GM12878 (cell line): Measurements from ENCODE around the gene CCDC187. TPM values are rescaled to one million over a fixed set of nuclear protein-coding genes. Genes with fewer than 3 reads are reported as not detected.

Experiments
- ATAC-seq: fragments of 200-7000 bp; cut with Tn5 transposase; 3 replicates; pipeline ENCODE4 v1.9.1; 2020; ENCODE audit warnings: mild to moderate bottlenecking, moderate library complexity
- BruUV-seq: library from RNA; stranded (reverse); fragments of 400-500 nt; replicated peaks from 2 replicates; lab custom pipeline; 2021; lab: Mats Ljungman, UMichigan
- CTCF ChIA-PET: fragments of 300-600 bp; sonication (Branson Sonifier 250); formaldehyde crosslinking; extraction: SDS; loops from one replicate; lab custom pipeline; 2021; ENCODE audit warnings: inconsistent platforms; lab: Yijun Ruan, JAX
- POLR2A ChIA-PET: fragments of 350-600 bp; formaldehyde crosslinking; extraction: SDS; loops from one replicate; lab custom pipeline; 2021; ENCODE audit warnings: inconsistent platforms; lab: Charles Lee
- RAD21 ChIA-PET: fragments of 300-600 bp; sonication (Branson Sonifier 250); formaldehyde crosslinking; loops from one replicate; lab custom pipeline; 2023; ENCODE audit warnings: antibody characterized with exemption; ENCODE audit not compliant: unreplicated experiment; lab: Charles Lee
- SMC1A ChIA-PET: fragments of 300-600 bp; sonication (Branson Sonifier 250); formaldehyde crosslinking; loops from one replicate; lab custom pipeline; 2023; ENCODE audit not compliant: unreplicated experiment, uncharacterized antibody; lab: Charles Lee
- DNase-seq: peaks from one replicate; pipeline ENCODE4 v3.0.0-alpha.2; 2011; ENCODE audit warnings: low read depth, low spot score
- FAIRE-seq: peaks from 3 replicates; lab custom pipeline; 2011; peaks lifted over from hg19 to GRCh38; lab: Jason Lieb, UNC
- H2AFZ ChIP-seq: 2 replicates; pipeline ENCODE4 v1.6.0; 2011; ENCODE audit warnings: low read depth, low read length, control low read depth; ENCODE audit not compliant: control insufficient read depth
- H3K27ac ChIP-seq: 2 replicates; pipeline ENCODE4 v1.5.1; 2011; ENCODE audit warnings: control low read depth; ENCODE audit not compliant: control insufficient read depth, insufficient read depth
- H3K27me3 ChIP-seq, 2 experiments: replicated peaks in 1 of 2; 2 replicates each; pipeline versions ENCODE4 v1.6.0 to v1.6.1; 2011; ENCODE audit warnings: low read length in 1 of 2; ENCODE audit not compliant: control insufficient read depth in 2 of 2, insufficient read depth in 2 of 2
- H3K36me3 ChIP-seq, 2 experiments: 2 replicates each; pipeline ENCODE4 v1.5.1; 2011; ENCODE audit warnings: low read length in 1 of 2; ENCODE audit not compliant: control insufficient read depth in 2 of 2, insufficient read depth in 2 of 2
- H3K4me1 ChIP-seq: 2 replicates; pipeline ENCODE4 v1.6.1; 2011; ENCODE audit warnings: mild to moderate bottlenecking, low read length, moderate library complexity, mixed read lengths; ENCODE audit not compliant: control insufficient read depth, insufficient read depth
- H3K4me2 ChIP-seq: 2 replicates; pipeline ENCODE4 v1.6.0; 2011; ENCODE audit warnings: control low read depth; ENCODE audit not compliant: control insufficient read depth, insufficient read depth
- H3K4me3 ChIP-seq: fragments of 200-600 bp; sonication (generic); 2 replicates; pipeline ENCODE4 v1.5.1; 2016
- H3K79me2 ChIP-seq: 2 replicates; pipeline ENCODE4 v1.6.0; 2011; ENCODE audit warnings: low read length; ENCODE audit not compliant: control insufficient read depth, insufficient read depth
- H3K9ac ChIP-seq: 2 replicates; pipeline ENCODE4 v1.8.0; 2011; ENCODE audit warnings: low read length, control low read depth, mixed read lengths; ENCODE audit not compliant: control insufficient read depth, insufficient read depth
- H3K9me3 ChIP-seq: replicated peaks from 3 replicates; pipeline ENCODE4 v1.5.1; 2011; ENCODE audit warnings: mild to moderate bottlenecking, low read length; ENCODE audit not compliant: control insufficient read depth, insufficient read depth
- H4K20me1 ChIP-seq: 2 replicates; pipeline ENCODE4 v1.6.0; 2011; ENCODE audit not compliant: control insufficient read depth, insufficient read depth
- BMI1 ChIP-seq: fragments of 450-650 bp; IDR thresholded peaks from 2 replicates; pipeline ENCODE4 v1.6.1; 2016; ENCODE audit warnings: mild to moderate bottlenecking, moderate library complexity, borderline replicate concordance
- ESRRA ChIP-seq: IDR thresholded peaks from 2 replicates; pipeline ENCODE4 v1.6.1; 2012; ENCODE audit warnings: mild to moderate bottlenecking, low read length, improper control_type of control experiment
- MYC ChIP-seq: IDR thresholded peaks from 2 replicates; pipeline ENCODE4 v1.6.1; 2011; ENCODE audit warnings: mild to moderate bottlenecking, low read length, moderate library complexity, inconsistent platforms; ENCODE audit not compliant: insufficient read depth, insufficient replicate concordance, insufficient read length, severe bottlenecking
- PML ChIP-seq: IDR thresholded peaks from 2 replicates; pipeline ENCODE4 v1.6.1; 2012; ENCODE audit warnings: low read length, inconsistent platforms
- RAD21 ChIP-seq: IDR thresholded peaks from 2 replicates; pipeline ENCODE4 v1.6.1; 2011; ENCODE audit warnings: mild to moderate bottlenecking, low read depth, low read length, moderate library complexity; ENCODE audit not compliant: insufficient read depth
- RAD51 ChIP-seq: fragments of 450-650 bp; IDR thresholded peaks from 2 replicates; pipeline ENCODE4 v1.6.1; 2016; ENCODE audit warnings: moderate library complexity, mild to moderate bottlenecking, inconsistent platforms
- RB1 ChIP-seq: fragments of 450-650 bp; formaldehyde crosslinking; IDR thresholded peaks from 2 replicates; pipeline ENCODE4 v1.6.1; 2017; ENCODE audit warnings: mild to moderate bottlenecking, borderline replicate concordance
- RELA ChIP-seq: fragments of 450-650 bp; IDR thresholded peaks from 2 replicates; pipeline ENCODE4 v1.8.0; 2014; ENCODE audit warnings: borderline replicate concordance; ENCODE audit not compliant: partially characterized antibody
- RUNX3 ChIP-seq: IDR thresholded peaks from 2 replicates; pipeline ENCODE4 v1.6.1; 2012; ENCODE audit warnings: low read length, inconsistent platforms
- SMC3 ChIP-seq: IDR thresholded peaks from 2 replicates; pipeline ENCODE4 v1.6.1; 2011; ENCODE audit warnings: low read length, improper control_type of control experiment, borderline replicate concordance
- SP1 ChIP-seq: IDR thresholded peaks from one replicate; pipeline ENCODE4 v1.6.1; 2011; ENCODE audit warnings: low read depth, low read length
- SPI1 ChIP-seq: IDR thresholded peaks from 2 replicates; pipeline ENCODE4 v1.6.1; 2011; ENCODE audit warnings: low read depth, mild to moderate bottlenecking, low read length, moderate library complexity, borderline replicate concordance; ENCODE audit not compliant: insufficient read depth
- SREBF2 ChIP-seq: IDR thresholded peaks from 2 replicates; pipeline ENCODE4 v1.6.1; 2012; ENCODE audit warnings: mild to moderate bottlenecking, low read length
- TAF1 ChIP-seq: IDR thresholded peaks from 2 replicates; pipeline ENCODE4 v1.6.1; 2011; ENCODE audit warnings: mild to moderate bottlenecking, low read depth, low read length, borderline replicate concordance
- TARDBP ChIP-seq: IDR thresholded peaks from 2 replicates; pipeline ENCODE4 v1.6.1; 2016; ENCODE audit warnings: borderline replicate concordance
- WGBS: methylation state at CpG from one replicate; pipeline ENCODE4 v1.1.6; 2016; ENCODE audit warnings: low lambda C conversion rate; ENCODE audit not compliant: insufficient replicate concordance, insufficient coverage; ENCODE audit errors: missing lambda C conversion rate; 5-methylcytosine and 5-hydroxymethylcytosine counted together
- in situ Hi-C: fragments of 300-500 bp; cut with MboI; formaldehyde crosslinking; loops from 9 replicates; pipeline ENCODE4 v1.14.3; 2018; ENCODE audit warnings: mixed read lengths
- intact Hi-C: fragments of 100-400 bp; cut with micrococcal nuclease; formaldehyde crosslinking; loops from one replicate; pipeline ENCODE4 v1.14.2; 2022; ENCODE audit not compliant: unreplicated experiment
- polyA plus RNA-seq, 11 experiments: library from polyadenylated mRNA; depleted of rRNA in 4 of 11; unstranded in 6 of 11; stranded (reverse) in 5 of 11; fragments of >200 nt; fragmentation: Nextera tagmentation in 4 of 11; fragmentation: Illumina TruSeq in 1 of 11; extraction: Ambion mirVana in 4 of 11; extraction: Trizol in 1 of 11; gene quantifications; 1 replicate in 1 of 11; 2 replicates in 10 of 11; pipeline versions ENCODE4 v1.2.1 to v1.2.3, GENCODE V29; 2011 to 2016; ENCODE audit warnings: inconsistent platforms in 2 of 11, missing spikeins in 2 of 11, low read depth in 1 of 11
- total RNA-seq, 4 experiments: library from RNA; depleted of rRNA in 3 of 4; stranded (reverse); fragments of >200 nt in 3 of 4; fragmentation: Illumina TruSeq in 1 of 4; extraction: Trizol in 1 of 4; gene quantifications; 2 replicates each; pipeline versions ENCODE4 v1.2.1 to v1.2.3, GENCODE V29; 2013 to 2021
- TF ChIP-seq, protein P1 (sequence below): IDR thresholded peaks from 2 replicates; pipeline ENCODE4 v1.6.1; 2012; ENCODE audit warnings: low read depth, low read length, improper control_type of control experiment
- TF ChIP-seq, protein P2 (sequence below), 3 experiments: IDR thresholded peaks in 2 of 3; conservative IDR thresholded peaks in 1 of 3; 2 replicates each; pipeline ENCODE4 v1.5.1; 2011; ENCODE audit warnings: low read depth in 3 of 3, low read length in 3 of 3, mild to moderate bottlenecking in 3 of 3, control low read depth in 2 of 3, moderate library complexity in 2 of 3, inconsistent platforms in 1 of 3, mixed read lengths in 1 of 3; ENCODE audit not compliant: control insufficient read depth in 2 of 3, insufficient read depth in 1 of 3; ENCODE audit errors: extremely low read depth in 1 of 3
- TF ChIP-seq, protein P3 (sequence below): fragments of 450-650 bp; IDR thresholded peaks from 2 replicates; pipeline ENCODE4 v1.6.1; 2017; ENCODE audit warnings: mild to moderate bottlenecking

Gene CCDC187
- total and polyA plus RNA-seq, 10 of the 15 experiments (the other 5 are each of a cell fraction or from before 2014, with no cell fraction given): 0.04 to 0.23 (median 0.04) TPM; not detected in 7

DNA sequence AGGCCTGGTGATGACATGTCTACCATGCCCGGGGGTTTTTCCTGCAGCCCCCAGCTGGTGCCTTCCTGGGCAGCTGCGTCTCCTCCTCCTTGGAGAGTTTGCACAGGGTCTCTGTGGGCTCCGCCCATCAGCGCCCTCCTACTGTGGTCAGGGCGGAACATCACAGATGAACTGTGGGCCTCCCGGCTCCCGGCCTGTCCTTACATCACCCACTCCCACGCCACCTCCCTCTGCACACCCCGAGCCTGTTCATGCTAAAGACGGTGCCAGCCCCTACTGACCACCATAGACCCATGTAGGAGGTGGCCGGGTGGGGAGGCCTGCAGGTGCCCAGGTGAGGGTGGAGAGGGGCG lies 36.0 kb upstream of the CCDC187 start (continued):
- TF ChIP-seq BMI1: no peak

DNA sequence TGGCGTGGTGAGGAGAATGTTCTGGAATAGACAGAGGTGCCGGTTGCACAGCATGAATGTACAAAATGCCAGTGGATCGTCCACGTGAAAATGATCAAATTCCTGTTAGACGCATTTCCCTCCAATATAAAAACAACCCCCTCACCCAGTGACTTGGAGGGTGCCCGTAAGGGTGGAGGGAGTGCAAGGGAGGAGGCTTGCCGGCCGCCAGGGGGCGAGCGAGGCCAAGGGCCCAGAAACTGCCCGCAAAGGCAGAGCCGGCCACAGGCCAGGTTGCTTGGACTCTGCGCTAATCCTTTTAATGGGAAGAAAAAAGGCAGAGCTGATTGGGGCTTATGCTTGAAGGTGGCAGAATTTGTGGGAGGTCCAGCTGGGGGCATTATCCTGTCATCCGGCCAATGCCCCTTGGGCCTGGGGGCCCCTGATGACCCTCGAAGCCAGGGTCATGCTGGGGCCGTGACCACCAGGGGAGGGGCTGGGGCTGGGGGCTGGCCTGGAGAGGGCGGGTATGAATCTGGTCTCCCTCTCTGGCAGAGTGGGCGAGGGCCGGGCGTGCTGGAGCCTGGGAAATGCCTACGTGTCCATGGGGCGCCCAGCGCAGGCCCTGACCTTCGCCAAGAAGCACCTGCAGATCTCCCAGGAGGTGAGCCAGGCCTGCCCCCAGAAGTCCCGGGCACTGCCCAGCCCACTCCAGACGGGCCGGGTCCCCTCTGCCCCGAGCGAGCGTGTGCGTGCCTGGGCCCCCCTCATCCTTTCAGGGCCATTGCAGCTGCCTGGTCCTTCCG lies 35.5 kb upstream of the CCDC187 start:
- Histone ChIP-seq H3K27me3 (no peaks in the 10 kb centered on the region), H3K9ac (no peak overlapping the region), H3K4me2 (no peak overlapping the region), H3K27ac (no peak overlapping the region), H3K79me2 (no peaks in the 10 kb centered on the region), H3K4me3 (no peak overlapping the region), H3K9me3 (no peaks in the 10 kb centered on the region), H2AFZ (no peak overlapping the region), H4K20me1 (no peaks in the 10 kb centered on the region), H3K4me1 (no peaks in the 10 kb centered on the region), H3K36me3 (no peaks in the 10 kb centered on the region)
- in situ Hi-C loops: loop anchor here (5.0 kb wide), 1 partner anchor 58 kb away; no protein-coding TSS in a partner anchor
- ChIA-PET POLR2A (no interaction called here), SMC1A (interaction anchor here (1.2 kb wide), 1 partner anchor 24 kb away, joined by 4 read pairs; no protein-coding TSS in a partner anchor), RAD21 (no interaction called here), CTCF (interaction anchor here (0.7 kb wide), 1 partner anchor 24 kb away, joined by 3 read pairs; no protein-coding TSS in a partner anchor)
- no TSS peak for BruUV-seq
- FAIRE-seq: no peak
- intact Hi-C loops: loop anchor here (1.0 kb wide), 1 partner anchor 61 kb away; the partner anchor contains the start of gene SNAPC4
- peak; percentile 93 for ATAC-seq
- 28% methylated on average over 32 of the region's 32 CpGs for WGBS
- no peak for DNase-seq
- TF ChIP-seq SREBF2 (no peak), SMC3 (peak; percentile 88), RAD51 (no peak), TAF1 (no peak), RELA (peak; percentile 32), ESRRA (no peak), SP1 (no peak), PML (no peak), RB1 (no peak), RAD21 (peak; percentile 76), SPI1 (no peak), RUNX3 (peak; percentile 58; the same call in 1 of the 2 replicates), MYC (no peak), TARDBP (no peak)
- TF ChIP-seq, protein P1, sequence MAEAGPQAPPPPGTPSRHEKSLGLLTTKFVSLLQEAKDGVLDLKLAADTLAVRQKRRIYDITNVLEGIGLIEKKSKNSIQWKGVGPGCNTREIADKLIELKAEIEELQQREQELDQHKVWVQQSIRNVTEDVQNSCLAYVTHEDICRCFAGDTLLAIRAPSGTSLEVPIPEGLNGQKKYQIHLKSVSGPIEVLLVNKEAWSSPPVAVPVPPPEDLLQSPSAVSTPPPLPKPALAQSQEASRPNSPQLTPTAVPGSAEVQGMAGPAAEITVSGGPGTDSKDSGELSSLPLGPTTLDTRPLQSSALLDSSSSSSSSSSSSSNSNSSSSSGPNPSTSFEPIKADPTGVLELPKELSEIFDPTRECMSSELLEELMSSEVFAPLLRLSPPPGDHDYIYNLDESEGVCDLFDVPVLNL: no peak
- TF ChIP-seq, protein P2, sequence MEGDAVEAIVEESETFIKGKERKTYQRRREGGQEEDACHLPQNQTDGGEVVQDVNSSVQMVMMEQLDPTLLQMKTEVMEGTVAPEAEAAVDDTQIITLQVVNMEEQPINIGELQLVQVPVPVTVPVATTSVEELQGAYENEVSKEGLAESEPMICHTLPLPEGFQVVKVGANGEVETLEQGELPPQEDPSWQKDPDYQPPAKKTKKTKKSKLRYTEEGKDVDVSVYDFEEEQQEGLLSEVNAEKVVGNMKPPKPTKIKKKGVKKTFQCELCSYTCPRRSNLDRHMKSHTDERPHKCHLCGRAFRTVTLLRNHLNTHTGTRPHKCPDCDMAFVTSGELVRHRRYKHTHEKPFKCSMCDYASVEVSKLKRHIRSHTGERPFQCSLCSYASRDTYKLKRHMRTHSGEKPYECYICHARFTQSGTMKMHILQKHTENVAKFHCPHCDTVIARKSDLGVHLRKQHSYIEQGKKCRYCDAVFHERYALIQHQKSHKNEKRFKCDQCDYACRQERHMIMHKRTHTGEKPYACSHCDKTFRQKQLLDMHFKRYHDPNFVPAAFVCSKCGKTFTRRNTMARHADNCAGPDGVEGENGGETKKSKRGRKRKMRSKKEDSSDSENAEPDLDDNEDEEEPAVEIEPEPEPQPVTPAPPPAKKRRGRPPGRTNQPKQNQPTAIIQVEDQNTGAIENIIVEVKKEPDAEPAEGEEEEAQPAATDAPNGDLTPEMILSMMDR (IDR thresholded peaks at IDR 0.05 in 2 of 3, conservative IDR thresholded peaks at IDR 0.05 in 1 of 3; ENCODE audit: control insufficient read depth in 2 of 3, extremely low read depth in 1 of 3, insufficient read depth in 1 of 3, low read depth in 3 of 3, low read length in 3 of 3): peak; percentile 84 to 98 (median 97)
- TF ChIP-seq, protein P3, sequence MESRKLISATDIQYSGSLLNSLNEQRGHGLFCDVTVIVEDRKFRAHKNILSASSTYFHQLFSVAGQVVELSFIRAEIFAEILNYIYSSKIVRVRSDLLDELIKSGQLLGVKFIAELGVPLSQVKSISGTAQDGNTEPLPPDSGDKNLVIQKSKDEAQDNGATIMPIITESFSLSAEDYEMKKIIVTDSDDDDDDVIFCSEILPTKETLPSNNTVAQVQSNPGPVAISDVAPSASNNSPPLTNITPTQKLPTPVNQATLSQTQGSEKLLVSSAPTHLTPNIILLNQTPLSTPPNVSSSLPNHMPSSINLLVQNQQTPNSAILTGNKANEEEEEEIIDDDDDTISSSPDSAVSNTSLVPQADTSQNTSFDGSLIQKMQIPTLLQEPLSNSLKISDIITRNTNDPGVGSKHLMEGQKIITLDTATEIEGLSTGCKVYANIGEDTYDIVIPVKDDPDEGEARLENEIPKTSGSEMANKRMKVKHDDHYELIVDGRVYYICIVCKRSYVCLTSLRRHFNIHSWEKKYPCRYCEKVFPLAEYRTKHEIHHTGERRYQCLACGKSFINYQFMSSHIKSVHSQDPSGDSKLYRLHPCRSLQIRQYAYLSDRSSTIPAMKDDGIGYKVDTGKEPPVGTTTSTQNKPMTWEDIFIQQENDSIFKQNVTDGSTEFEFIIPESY: no peak
